Adrenal gland (tissue), 5 donors: ENCODE results near the gene DUSP22.

Source experiments
- CTCF ChIP-seq, 6 experiments: fragments of 450-650 bp in 4 of 6; fragments of 200-600 bp in 2 of 6; sonication (generic) in 1 of 6; IDR thresholded peaks; 1 replicate in 5 of 6; 2 replicates in 1 of 6; pipeline versions ENCODE4 v1.5.1 to v1.8.0; 2016 to 2021; ENCODE audit warnings: antibody characterized with exemption in 6 of 6, mild to moderate bottlenecking in 2 of 6, moderate library complexity in 1 of 6
- POLR2A ChIP-seq, 2 donors: fragments of 450-650 bp; IDR thresholded peaks; one replicate each; pipeline ENCODE4 v1.6.1; 2017; ENCODE audit warnings: antibody characterized with exemption in 2 of 2, mild to moderate bottlenecking in 2 of 2, moderate library complexity in 1 of 2
- donor health status: DM: no; HTN: no; CAD: no.

GRCh38 chr6:360764-361373 is 68.6 kb downstream of the DUSP22 start:
- TF ChIP-seq CTCF (IDR thresholded peaks at IDR 0.05) (no peak), POLR2A (IDR thresholded peaks at IDR 0.05) (no peak)
